Mammary epithelial cell (primary cell): ENCODE measurements around the gene FHIT.

Experiments used
- CTCF ChIP-seq, 2 donors: IDR thresholded peaks in 1 of 2; conservative IDR thresholded peaks in 1 of 2; 2 replicates each; pipeline ENCODE4 v1.5.1; 2011 to 2012; ENCODE audit warnings: inconsistent platforms in 2 of 2, low read length in 2 of 2, mild to moderate bottlenecking in 2 of 2, control low read depth in 1 of 2, low read depth in 1 of 2; ENCODE audit not compliant: insufficient read depth in 1 of 2; ENCODE audit errors: extremely low read depth in 1 of 2
- EZH2 ChIP-seq: IDR thresholded peaks from 2 replicates; pipeline ENCODE4 v1.6.1; 2012; ENCODE audit warnings: low read length, inconsistent platforms, borderline replicate concordance

GRCh38 chr3:60363817-60364216, 887.4 kb downstream of the FHIT start:
- TF ChIP-seq EZH2 (no peak), CTCF (conservative IDR thresholded peaks at IDR 0.05 in 1 of 2, IDR thresholded peaks at IDR 0.05 in 1 of 2; ENCODE audit: extremely low read depth in 1 of 2, insufficient read depth in 1 of 2, low read depth in 1 of 2, low read length in 2 of 2) (no peak)
